Gastrocnemius medialis (tissue), 4 donors: ENCODE results near the gene SRGAP1.

ENCODE experiments used
- CTCF ChIP-seq, 5 experiments: fragments of 450-650 bp in 3 of 5; fragments of 200-600 bp in 2 of 5; sonication (generic) in 2 of 5; IDR thresholded peaks in 4 of 5; conservative IDR thresholded peaks in 1 of 5; 1 replicate in 4 of 5; 2 replicates in 1 of 5; pipeline ENCODE4 v1.5.1; 2016 to 2019; ENCODE audit warnings: antibody characterized with exemption in 5 of 5, mild to moderate bottlenecking in 3 of 5, moderate library complexity in 3 of 5
- POLR2A ChIP-seq, 2 donors: fragments of 450-650 bp; IDR thresholded peaks; one replicate each; pipeline ENCODE4 v1.6.1; 2017; ENCODE audit warnings: antibody characterized with exemption in 2 of 2, mild to moderate bottlenecking in 2 of 2, moderate library complexity in 2 of 2

- TF ChIP-seq CTCF (IDR thresholded peaks at IDR 0.05 in 4 of 5, conservative IDR thresholded peaks at IDR 0.05 in 1 of 5) (no peak), POLR2A (IDR thresholded peaks at IDR 0.05) (no peak)
Measured at GRCh38 chr12:63836046-63836445, 8.5 kb upstream of the SRGAP1 start.
